Caki2 (cell line): ENCODE data around the gene FGF2. TPM values are rescaled to one million over a fixed set of nuclear protein-coding genes. Genes with fewer than 3 reads are reported as not detected.
"Not testable (repeated sequence)": the region's sequence is repeated elsewhere in the genome, so short reads cannot be mapped to it uniquely, and the experiment has no call there.

ENCODE experiments used
- DNase-seq: peaks from one replicate; pipeline ENCODE4 v3.0.0-alpha.2; 2015; ENCODE audit warnings: low read depth
- in situ Hi-C: cut with HindIII; loops from 2 replicates; pipeline ENCODE4 v1.10.0; 2016; ENCODE audit warnings: low sequenced_read_pairs, low pct_unique_long_range_greater_than_20kb, mixed read lengths
- total RNA-seq: library from RNA; depleted of rRNA; stranded (reverse); fragments of >200 nt; shearing (Covaris generic); gene quantifications from 2 replicates; pipeline ENCODE4 v1.2.3, GENCODE V29; 2014; ENCODE audit warnings: low replicate concordance

Gene FGF2
- total RNA-seq, 1 experiment from 2014 or later: 26.6 TPM

GRCh38 chr4:122906859-122907305 is 80.3 kb downstream of the FGF2 start:
- in situ Hi-C loops: no loop called here
- DNase-seq: no peak

DNA sequence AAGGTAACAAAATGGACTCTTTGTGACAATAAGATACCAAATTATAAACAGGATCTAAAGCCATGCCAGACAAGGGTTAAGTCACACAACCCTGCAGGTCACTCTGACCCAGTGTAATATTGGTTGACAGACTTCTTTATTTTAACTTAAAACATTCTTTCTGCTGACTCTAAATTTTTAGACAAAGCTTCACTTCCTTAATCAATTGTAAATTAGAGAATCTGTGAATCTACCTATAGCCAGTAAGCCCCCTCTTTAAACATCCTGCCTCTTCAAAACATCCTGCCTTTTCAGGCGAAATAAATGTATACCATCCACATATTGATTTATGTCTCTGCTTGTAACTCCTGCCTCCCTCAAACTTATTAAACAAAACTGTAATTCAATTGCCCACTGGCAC is 81.6 kb downstream of the FGF2 start:
- in situ Hi-C loops: no loop called here
- no peak for DNase-seq

DNA sequence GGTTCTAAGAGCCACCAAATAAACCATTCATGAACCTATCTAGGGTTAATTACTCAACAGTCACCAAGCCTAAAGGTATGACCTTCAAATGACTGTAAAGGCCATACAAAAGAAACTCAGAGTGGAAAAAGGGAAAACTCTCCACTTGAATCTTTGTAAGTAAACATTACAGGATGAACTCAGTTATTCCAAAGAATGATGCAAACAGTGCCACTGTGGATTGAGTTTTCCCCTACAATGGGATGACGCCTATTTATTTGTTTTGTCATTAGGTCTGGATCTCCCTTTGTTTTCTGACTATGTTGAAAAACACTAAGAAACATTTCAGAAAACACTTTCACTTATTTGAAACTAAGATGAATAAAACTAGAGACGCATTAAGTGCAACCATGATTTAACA is 83.1 kb downstream of the FGF2 start:
- in situ Hi-C loops: no loop called here
- DNase-seq: no peak

DNA sequence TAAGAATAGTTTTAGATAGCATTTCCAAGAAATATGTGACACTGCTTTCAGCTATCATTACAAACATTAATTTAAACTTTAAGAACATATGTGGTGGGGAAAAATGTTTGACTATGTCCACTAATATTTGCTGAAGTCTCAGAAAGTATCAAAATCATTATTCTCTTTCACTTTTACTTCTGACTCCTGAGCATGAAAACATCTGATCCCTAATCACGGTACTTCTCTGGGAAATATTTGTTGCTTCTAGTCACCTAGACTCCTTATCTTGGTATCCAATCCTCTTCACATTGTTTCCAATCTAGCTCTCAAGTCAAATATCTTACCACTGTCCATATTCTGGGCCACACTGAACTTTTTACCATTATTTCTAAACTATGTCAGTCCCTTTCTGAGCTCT is 85.0 kb downstream of the FGF2 start:
- in situ Hi-C loops: no loop called here
- no peak for DNase-seq

GRCh38 chr4:122912810-122913575 is 86.4 kb downstream of the FGF2 start:
- in situ Hi-C loops: no loop called here

DNA sequence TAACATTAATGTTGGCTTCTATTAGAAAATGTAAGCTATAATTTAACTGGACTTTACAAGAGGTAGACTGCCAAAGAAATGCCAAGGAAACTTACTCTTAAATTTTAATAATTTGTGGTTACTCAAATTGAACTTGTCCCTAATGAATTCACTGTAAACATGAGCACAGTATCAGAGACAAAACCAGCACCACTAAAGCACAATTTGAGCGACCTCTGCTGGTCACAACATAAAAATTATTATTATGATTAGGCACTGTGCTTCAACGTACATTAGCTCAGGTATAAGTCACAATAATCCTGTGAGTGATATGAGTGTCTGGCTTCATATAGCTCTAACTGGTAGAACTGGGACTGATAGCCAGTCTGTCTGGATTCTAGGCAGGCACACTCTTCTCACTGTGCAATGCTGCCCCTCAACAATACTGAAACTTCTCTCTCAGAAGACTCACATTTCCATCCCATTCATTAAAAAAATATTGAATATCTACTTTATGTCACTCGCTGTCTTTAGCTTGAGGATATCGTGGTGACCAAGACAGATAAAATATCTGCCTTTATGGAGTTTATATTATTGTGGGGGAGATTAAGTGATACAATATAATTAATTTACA is 87.8 kb downstream of the FGF2 start:
- in situ Hi-C loops: no loop called here
- DNase-seq: peak; percentile 28

More at GRCh38 chr4:122912810-122913575, 86.4 kb downstream of the FGF2 start:
- no peak for DNase-seq

DNA sequence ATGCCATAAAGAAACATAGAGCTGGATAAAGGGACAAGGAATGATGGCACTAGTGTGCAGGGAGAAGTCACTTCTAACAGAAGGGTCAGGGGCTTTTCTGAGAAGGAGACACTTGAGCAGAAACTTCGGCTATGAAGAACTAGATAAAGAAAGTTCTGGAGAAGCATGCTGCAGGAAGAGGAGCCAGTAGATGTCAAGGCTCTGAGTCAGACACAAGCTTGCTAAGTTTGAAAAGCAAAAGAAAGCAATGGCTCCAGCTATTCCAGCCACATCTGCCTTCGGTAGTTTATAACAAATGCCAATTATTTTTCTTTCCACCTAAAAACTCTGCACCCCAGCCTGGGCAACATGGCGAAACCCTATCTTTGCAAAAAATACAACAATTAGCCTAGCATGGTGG is 88.3 kb downstream of the FGF2 start:
- DNase-seq: no peak
- in situ Hi-C loops: no loop called here

GRCh38 chr4:122917731-122918130 is 91.1 kb downstream of the FGF2 start:
- in situ Hi-C loops: no loop called here
- no peak for DNase-seq

- in situ Hi-C loops: no loop called here
- DNase-seq: no peak
Measured at GRCh38 chr4:122920473-122920872, 93.8 kb downstream of the FGF2 start.

DNA sequence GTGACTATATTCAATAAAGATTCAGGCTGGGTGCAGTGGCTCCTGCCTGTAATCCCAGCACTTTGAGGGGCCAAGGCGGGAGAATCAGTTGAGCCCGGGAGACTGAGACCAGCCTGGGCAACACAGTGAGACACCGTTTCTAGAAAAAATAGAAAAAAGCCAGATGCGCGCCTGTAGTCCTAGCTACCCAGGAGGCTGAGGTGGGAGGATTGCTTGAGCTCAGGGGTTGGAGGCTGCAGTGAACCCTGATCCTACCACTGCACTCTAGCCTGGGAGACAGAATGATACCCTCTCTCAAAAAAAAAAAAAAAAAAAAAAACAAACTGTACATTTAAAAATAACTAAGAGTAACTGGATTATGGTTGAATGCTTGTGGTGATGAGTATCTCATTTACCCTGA is 94.7 kb downstream of the FGF2 start:
- in situ Hi-C loops: no loop called here
- DNase-seq: no peak

DNA sequence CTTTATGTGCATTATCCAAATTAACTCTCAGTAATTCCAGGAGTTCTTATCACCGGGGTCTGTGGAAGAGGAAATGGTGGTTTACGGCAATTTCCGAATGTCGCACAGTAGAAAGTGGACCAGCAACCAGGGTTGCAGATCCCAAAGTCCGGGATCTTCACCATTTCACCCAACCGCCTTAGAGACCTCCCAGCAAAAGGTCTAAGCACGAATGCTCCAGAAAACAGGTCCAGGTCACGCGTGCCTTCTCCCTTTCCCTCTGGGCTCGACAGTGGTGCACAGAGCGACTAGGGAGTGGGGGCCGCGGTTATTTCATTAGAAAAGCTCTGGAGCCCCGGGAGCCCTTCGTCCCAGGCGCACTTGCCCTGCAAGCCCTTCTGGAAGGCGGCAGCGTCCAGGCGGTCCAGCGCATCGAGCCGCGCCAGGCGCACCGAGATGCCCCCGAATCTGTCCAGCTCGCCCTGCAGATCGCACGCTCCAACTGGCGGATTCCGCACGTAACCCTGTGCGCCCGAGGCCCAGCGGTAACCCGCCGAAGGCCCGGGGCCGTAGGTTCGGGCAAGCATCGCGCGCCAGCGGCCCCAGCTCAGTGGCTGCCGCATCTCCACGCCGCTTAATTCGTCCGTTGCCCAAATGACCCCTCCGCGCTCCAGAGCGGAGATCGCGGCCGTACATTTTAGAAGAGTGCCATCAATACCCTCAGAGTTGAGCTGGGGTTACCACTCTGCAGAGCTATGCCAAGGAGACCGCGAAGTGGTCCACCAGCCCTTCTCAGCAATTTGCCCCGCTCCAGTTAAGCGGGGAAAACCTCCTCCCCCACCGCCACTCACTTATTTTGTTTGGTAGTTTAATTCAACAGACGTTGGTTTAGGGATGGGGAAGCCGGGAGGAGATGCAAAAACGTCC is 95.6 kb downstream of the FGF2 start, which contains the start of gene NUDT6:
Gene NUDT6 (minus strand): TSS at position 627 of the 906 bp plus-strand sequence. CDS start 25 bp downstream, at position 602.
- in situ Hi-C loops: no loop called here
- peak; percentile 61 for DNase-seq

DNA sequence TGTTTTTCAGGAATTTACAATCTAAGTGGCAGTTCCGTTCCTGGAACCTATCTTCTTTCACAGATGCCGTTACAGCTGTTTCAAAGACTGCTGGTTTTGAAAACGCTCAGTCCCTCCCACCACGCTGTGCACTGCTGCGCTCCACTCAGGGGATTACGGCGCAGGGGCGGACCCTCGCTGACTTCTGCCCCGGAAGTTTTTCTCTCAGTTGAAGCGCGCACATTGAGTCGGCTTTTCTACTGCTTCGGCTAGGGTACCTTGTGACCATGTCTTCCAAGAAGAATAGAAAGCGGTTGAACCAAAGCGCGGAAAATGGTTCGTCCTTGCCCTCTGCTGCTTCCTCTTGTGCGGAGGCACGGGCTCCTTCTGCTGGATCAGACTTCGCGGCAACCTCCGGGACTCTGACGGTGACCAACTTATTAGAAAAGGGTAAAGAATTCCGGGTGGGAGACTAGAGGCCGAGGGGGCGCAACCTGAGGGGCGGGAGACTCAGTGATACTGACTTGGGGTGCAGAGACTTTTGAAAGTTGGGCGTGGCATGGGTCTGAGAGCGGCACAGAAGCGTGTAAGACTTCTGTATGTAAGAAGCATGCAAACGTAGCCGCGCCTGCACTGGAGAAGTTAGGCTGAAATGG is 96.4 kb downstream of the FGF2 start:
- peak; percentile 87 for DNase-seq
- in situ Hi-C loops: no loop called here

- in situ Hi-C loops: no loop called here
- no peak for DNase-seq
Measured at GRCh38 chr4:122928930-122929329, 102.3 kb downstream of the FGF2 start.

GRCh38 chr4:122930862-122931261 is 104.2 kb downstream of the FGF2 start:
- in situ Hi-C loops: no loop called here
- DNase-seq: no peak

GRCh38 chr4:122932763-122933162 is 106.1 kb downstream of the FGF2 start:
- in situ Hi-C loops: no loop called here
- DNase-seq: no peak

- DNase-seq, in situ Hi-C loops: not testable (repeated sequence)
Measured at GRCh38 chr4:122945136-122945535, 118.5 kb downstream of the FGF2 start.

- in situ Hi-C loops: no loop called here
- peak; percentile 7 for DNase-seq
Measured at GRCh38 chr4:122946142-122946541, 119.5 kb downstream of the FGF2 start.
